Omental fat pad (tissue), 4 donors: ENCODE measurements around the gene SEL1L3. TPM values are rescaled to one million over a fixed set of nuclear protein-coding genes. Genes with fewer than 3 reads are reported as not detected.

Experiments used
- ATAC-seq: fragments of 150-250 bp; one replicate; pipeline ENCODE4 v1.9.1; 2016; ENCODE audit warnings: mild to moderate bottlenecking, moderate library complexity; ENCODE audit not compliant: low FRiP score
- DNase-seq: peaks from one replicate; pipeline ENCODE4 v3.0.0-alpha.2; 2019; ENCODE audit warnings: low spot score
- CTCF ChIP-seq, 3 donors: fragments of 450-650 bp; IDR thresholded peaks; one replicate each; pipeline ENCODE4 v1.5.1; 2016 to 2017; ENCODE audit warnings: antibody characterized with exemption in 3 of 3, mild to moderate bottlenecking in 3 of 3, moderate library complexity in 2 of 3
- total RNA-seq, 4 donors: library from RNA; depleted of rRNA; stranded (reverse); fragments of >200 nt; gene quantifications; one replicate each; pipeline ENCODE4 v1.1.0, GENCODE V29; 2016

Gene SEL1L3
- total RNA-seq, 4 donors from 2014 or later, result 15.8 to 29.9 (median 21.4) TPM

DNA sequence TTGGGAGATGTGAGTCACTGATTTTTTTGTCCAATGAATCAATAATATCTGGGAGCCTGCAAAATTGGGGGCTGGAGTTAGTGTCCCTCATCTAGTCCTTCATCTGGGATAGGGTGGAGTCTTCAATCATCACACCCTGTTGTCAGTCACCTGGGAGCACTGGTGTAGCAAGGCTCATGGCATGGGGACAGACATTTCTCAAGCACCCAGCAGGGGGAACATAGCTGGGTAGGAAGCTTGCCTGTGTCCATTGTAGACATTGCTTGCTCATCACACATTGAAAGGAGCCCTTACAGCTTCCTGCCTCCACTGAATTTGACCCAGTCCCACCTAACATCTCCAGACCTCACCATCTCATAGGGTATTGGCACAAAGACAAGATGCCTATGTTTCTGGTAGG, 61.2 kb downstream of the SEL1L3 start:
- ATAC-seq (no peak), DNase-seq (no peak)
- TF ChIP-seq CTCF (IDR thresholded peaks at IDR 0.05), result no peak

DNA sequence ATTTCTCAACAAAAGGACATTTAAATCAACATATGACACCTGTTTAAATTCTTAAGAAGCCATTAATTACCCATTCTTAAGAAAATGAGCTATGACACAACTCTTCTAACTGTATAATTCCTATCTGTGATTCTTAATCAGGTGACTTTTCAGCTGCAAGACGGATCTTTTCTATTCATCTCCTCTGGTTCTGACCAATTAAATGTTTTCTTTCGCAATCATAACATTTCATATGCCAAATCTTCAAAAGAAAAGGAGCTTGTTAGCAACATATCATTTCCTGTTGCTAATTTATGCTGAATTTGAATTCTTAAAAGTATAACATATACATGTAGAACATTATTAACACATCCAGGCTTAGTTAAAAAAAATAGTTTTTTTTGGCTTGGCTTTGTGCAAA, 62.5 kb downstream of the SEL1L3 start:
- no peak for TF ChIP-seq CTCF (IDR thresholded peaks at IDR 0.05)
- ATAC-seq (no peak), DNase-seq (no peak)

DNA sequence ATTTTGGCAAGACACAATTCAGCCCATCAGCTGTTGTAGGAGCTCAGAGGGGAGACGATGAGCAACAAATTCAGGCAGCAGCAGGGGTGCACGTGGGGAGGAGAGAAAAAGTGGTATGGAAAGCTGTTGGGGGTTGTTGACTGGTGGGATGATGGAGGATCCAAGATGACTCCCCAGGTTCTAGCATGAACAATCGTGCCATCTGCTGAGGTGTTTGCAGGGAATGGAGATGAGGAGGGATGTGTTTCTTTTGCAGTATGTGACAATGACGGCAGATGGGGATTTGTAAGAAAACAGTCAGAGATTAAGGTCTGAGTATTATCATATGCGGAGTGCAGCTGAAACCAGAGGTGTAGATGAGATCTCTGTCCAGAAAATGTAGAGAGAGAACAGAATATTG, 63.3 kb downstream of the SEL1L3 start:
- TF ChIP-seq CTCF (IDR thresholded peaks at IDR 0.05), result no peak
- DNase-seq (no peak), ATAC-seq (no peak)

DNA sequence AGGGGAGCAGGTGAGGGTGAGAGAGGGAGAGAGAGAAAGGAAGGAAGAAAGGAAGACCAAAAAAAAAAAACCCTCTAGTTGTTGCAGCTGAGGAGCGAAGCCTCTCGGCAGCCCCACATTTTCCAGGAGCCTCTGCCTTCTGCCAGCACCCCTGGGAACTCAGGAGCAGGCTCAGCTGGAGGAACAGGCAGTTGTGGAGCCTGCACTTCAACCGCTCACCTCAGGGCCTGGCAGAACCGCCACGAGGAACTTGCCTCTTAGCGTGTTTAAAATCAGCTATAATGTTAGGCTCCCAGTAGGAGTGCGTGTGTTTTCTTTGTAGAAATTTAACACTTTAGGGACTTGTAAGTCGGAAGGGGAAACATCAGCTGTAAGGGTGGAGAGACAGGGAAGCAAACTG, 65.7 kb downstream of the SEL1L3 start:
- TF ChIP-seq CTCF (IDR thresholded peaks at IDR 0.05), result no peak
- DNase-seq, result no peak
- no peak for ATAC-seq

DNA sequence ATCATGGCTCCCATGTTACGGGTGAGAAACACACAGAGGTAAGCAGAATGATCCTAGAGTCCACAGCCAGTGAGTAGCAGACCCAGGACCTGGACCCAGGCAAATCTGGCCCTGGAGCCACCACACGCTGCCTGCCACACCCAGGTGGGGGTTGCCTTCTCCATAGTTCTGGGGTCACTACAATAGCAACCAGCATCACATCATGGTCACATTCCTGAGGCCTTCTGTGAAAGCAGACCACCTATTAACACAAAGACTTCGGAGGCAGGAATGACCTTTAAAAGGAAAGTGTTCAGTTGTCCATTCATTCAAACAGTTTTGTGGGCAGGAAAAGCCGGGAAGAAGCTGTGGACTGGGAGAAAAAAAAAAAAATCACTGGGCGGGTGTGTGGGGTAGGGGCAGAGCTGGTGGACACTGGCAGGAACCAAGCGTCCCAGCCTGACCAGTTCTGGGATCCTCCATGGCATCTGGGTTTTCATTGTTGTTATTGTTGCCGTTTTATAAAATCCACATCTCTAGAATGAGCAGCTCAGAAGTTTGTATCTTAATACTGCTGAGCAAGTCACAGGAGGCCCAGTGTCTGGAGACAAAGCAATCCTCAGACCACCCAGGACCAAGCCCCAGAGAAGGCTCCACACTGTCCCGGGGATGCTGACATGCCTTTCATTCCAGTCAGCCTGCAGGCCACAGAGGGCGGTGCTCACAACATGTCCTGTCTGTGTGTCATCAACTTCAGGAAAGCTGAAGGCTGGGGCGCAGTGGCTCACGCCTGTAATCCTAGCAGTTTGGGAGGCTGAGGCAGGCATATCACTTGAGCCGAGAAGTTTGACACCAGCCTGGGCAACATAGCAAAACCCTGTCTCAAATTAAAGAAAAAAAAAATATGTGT, 67.0 kb downstream of the SEL1L3 start:
- ATAC-seq (no peak), DNase-seq (no peak)
- no peak for TF ChIP-seq CTCF (IDR thresholded peaks at IDR 0.05)

- ATAC-seq, result no peak
- TF ChIP-seq CTCF (IDR thresholded peaks at IDR 0.05), result no peak
Measured at GRCh38 chr4:25795091-25795490, 67.7 kb downstream of the SEL1L3 start.

GRCh38 chr4:25792876-25793275, 69.9 kb downstream of the SEL1L3 start:
- no peak for DNase-seq
- no peak for ATAC-seq
- TF ChIP-seq CTCF (IDR thresholded peaks at IDR 0.05), result no peak

More at GRCh38 chr4:25795091-25795490, 67.7 kb downstream of the SEL1L3 start:
- no peak for DNase-seq
